ENCODE measurements around the gene PLPP4.

DNA sequence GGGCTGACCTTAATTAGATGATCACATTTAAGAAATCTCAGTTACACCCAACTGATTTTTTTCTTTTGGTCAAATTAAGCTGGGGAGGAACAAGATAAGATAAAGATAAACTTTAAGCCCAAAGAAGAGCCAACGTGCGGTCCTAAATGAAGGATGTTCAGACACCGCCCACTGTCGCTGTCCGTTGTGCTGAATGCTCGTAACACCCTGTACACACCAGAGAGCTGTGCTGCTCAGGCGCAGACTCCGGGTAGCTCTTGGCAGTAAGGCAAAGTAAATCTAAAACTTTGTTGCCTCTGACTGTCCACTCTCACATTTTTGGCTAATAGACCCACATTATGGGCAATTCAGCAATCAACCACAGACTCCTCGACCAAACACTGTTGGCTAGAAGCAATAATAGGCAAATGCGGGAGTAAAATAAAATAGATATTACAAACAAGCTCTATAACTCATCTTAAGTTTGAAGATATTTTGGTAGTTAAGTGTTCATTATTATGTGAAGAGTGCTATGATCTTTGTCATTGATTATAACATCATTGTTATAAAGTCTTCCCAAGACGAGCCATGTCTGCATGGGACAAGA is 57.1 kb downstream of the PLPP4 start:
- TF ChIP-seq POLR2A (IDR thresholded peaks at IDR 0.05): no peak
- TF ChIP-seq, protein P1, sequence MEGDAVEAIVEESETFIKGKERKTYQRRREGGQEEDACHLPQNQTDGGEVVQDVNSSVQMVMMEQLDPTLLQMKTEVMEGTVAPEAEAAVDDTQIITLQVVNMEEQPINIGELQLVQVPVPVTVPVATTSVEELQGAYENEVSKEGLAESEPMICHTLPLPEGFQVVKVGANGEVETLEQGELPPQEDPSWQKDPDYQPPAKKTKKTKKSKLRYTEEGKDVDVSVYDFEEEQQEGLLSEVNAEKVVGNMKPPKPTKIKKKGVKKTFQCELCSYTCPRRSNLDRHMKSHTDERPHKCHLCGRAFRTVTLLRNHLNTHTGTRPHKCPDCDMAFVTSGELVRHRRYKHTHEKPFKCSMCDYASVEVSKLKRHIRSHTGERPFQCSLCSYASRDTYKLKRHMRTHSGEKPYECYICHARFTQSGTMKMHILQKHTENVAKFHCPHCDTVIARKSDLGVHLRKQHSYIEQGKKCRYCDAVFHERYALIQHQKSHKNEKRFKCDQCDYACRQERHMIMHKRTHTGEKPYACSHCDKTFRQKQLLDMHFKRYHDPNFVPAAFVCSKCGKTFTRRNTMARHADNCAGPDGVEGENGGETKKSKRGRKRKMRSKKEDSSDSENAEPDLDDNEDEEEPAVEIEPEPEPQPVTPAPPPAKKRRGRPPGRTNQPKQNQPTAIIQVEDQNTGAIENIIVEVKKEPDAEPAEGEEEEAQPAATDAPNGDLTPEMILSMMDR (IDR thresholded peaks at IDR 0.05): no peak
